ENCODE data around the gene MLLT6. TPM values are rescaled to one million over a fixed set of nuclear protein-coding genes. Genes with fewer than 3 reads are reported as not detected.

MLLT6 gene
- total and polyA plus RNA-seq, 2 of the 13 experiments (the other 11 are each of a cell fraction or from before 2014, with no cell fraction given), result 50.7 to 69.5 TPM

GRCh38 chr17:38703742-38704605 lies 1.1 kb upstream of the MLLT6 start (continued):
- TF ChIP-seq ZNF598 (CRISPR knock-in tag; IDR thresholded peaks at IDR 0.05; ENCODE audit: borderline replicate concordance) (peak; percentile 72; the same call in 1 of the 2 replicates), HOMEZ (CRISPR knock-in tag; IDR thresholded peaks at IDR 0.05; ENCODE audit: low read depth) (no peak; the same call in 1 of the 2 replicates), SMC3 (IDR thresholded peaks at IDR 0.05; ENCODE audit: low read length) (no peak), ERF (CRISPR knock-in tag; IDR thresholded peaks at IDR 0.05) (peak; percentile 99), NAIF1 (CRISPR knock-in tag; IDR thresholded peaks at IDR 0.05; ENCODE audit: borderline replicate concordance) (peak; percentile 77), ZNF446 (CRISPR knock-in tag; IDR thresholded peaks at IDR 0.05) (no peak; the same call in none of the 2 replicates), ZBTB21 (CRISPR knock-in tag; IDR thresholded peaks at IDR 0.05) (peak; percentile 73), ZBTB39 (CRISPR knock-in tag; IDR thresholded peaks at IDR 0.05) (peak; percentile 95), RAD21 (CRISPR knock-in tag; IDR thresholded peaks at IDR 0.05) (no peak; the same call in none of the 2 replicates), GATAD2A (CRISPR knock-in tag; IDR thresholded peaks at IDR 0.05) (peak; percentile 92), KMT2B (CRISPR knock-in tag; IDR thresholded peaks at IDR 0.05) (0 out of 2 replicates have a peak, but pooled peaks have one; percentile 46), ARID3A (IDR thresholded peaks at IDR 0.05; ENCODE audit: low read depth, low read length) (peak; percentile 85), ZNF570 (CRISPR knock-in tag; IDR thresholded peaks at IDR 0.05; ENCODE audit: borderline replicate concordance) (no peak; the same call in 1 of the 2 replicates), ZNF431 (CRISPR knock-in tag; IDR thresholded peaks at IDR 0.05; ENCODE audit: borderline replicate concordance, low read depth) (peak; percentile 83; the same call in 1 of the 2 replicates), ZNF549 (CRISPR knock-in tag; IDR thresholded peaks at IDR 0.05) (no peak), MIXL1 (CRISPR knock-in tag; IDR thresholded peaks at IDR 0.05) (peak; percentile 93), ATF4 (CRISPR knock-in tag; IDR thresholded peaks at IDR 0.05) (peak in 1 of 2 experiments; percentile 88; a peak in 2 of 4 replicates)

Data from HepG2 (cell line).